G401.6 (cell line): ENCODE measurements around the gene MAP2K1.
"Not testable (repeated sequence)": the region's sequence is repeated elsewhere in the genome, so short reads cannot be mapped to it uniquely, and the experiment has no call there.

Source experiments
- FAIRE-seq: peaks from 2 replicates; lab custom pipeline; 2012; peaks lifted over from hg19 to GRCh38; lab: Jason Lieb, UNC

MAP2K1 gene

GRCh38 chr15:66477011-66477410, 90.3 kb downstream of the MAP2K1 start:
- no peak for FAIRE-seq

- no peak for FAIRE-seq
Observed at GRCh38 chr15:66480267-66480666, 93.6 kb downstream of the MAP2K1 start.

DNA sequence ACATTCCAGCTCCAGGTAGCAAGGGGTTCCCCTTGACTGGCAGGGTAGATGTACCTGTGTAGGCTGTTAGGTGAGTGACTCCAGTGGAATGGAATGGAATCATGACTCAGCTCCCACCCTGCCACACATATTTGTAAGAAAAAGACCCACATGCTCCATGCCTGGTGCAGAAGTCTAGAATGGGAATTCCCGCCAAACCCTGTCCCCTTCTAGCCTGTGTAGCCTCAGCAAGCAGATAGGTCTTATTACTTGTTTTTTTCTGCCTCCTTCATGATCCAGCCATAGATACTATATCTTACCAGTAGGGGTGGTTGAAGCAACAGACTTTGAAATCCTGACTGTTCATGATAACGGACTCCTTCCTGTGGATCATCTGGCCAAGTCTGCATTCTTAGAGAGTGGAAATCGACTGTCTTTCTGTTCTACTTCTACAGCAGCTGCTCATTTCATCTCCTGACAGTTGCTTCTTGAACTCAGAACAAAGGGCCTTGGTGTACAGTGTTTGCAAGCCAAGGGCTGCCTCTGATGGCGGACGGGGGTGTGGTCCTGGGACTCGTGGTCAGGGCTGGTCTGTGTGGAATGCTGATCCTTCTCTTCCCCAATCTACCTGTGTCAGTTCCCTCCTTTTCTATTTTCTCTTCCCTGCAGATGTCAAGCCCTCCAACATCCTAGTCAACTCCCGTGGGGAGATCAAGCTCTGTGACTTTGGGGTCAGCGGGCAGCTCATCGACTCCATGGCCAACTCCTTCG, 94.6 kb downstream of the MAP2K1 start:
- no peak for FAIRE-seq

DNA sequence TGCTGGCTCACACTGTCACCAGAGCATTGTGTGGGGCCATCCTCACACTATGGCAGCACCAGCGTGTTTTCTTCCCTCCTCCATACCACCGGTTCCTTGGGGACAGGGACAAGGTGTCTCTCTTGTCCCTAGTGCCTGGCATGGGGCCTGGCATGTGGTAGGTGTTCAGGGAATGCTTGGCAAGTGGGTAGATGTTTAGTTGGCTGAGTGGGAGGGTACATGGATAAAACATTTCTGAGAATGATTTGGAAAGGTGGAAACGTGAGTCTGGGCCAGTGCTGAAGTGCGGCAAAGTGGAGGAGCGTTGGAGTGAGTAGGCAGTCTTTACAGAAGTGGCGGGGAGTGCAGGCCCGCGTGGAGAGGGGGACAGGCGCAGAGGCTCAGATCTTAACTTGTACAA, 95.8 kb downstream of the MAP2K1 start:
- FAIRE-seq: no peak

DNA sequence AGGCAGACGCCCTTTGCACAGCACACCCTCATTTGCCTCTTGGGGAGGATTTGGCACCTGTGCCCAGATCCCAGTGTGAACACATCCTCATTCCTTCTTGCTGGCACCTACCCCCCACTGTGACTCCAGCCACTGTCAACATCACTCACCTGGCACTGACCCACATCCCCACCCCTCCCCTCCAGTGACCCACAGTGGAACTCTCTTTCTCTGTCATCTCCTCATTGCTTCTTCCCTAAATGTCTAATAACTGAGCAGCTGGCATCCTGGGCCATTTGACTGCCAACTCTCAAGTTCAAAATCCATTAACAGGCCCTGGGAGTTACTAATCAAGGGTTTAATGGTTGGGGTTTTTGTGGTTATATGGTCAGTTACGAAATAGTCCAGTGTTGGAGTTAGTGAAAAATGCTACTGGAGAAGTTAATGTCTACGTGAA, 96.4 kb downstream of the MAP2K1 start:
- no peak for FAIRE-seq

DNA sequence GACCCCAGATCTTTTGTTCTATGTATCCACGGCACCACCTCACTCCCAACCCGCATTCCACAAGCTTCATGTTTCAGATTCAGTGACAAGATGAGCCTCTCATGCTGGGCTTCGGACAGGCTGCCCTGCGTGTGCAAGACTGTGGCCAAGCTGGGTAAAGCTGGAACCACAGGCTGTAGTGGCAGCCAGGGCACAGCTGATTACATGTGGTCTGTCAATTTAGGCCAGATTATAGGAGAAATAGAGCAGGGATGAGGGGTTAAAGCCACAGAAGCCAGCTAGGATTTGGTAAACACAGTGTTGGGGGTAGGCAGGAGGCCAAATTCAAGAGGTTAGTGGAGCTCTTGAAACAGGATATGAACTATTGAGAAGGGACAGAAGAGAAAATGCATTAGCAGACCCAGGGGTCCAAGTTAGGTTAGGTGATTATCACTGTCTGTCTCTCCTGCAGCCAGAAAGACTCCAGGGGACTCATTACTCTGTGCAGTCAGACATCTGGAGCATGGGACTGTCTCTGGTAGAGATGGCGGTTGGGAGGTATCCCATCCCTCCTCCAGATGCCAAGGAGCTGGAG, 97.9 kb downstream of the MAP2K1 start:
- no peak for FAIRE-seq

DNA sequence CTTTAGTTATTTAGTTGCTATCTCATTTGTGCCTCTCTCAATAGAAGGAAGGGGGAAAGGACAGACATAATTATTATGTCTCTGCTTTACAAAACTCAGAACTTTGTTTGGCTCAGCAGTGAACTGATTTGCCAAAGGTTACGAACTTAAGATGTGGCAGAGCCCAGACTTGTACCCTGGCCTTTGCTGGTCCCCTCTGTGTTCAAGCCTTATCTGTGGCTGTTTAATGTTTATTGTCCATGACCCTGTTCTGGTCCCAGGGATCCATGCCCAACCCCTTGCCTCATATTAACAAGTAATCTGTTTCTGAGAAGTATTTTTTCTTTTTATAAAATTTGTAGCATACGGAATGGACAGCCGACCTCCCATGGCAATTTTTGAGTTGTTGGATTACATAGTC, 100.2 kb downstream of the MAP2K1 start:
- FAIRE-seq: no peak

GRCh38 chr15:66488525-66488924, 101.8 kb downstream of the MAP2K1 start:
- FAIRE-seq: no peak

DNA sequence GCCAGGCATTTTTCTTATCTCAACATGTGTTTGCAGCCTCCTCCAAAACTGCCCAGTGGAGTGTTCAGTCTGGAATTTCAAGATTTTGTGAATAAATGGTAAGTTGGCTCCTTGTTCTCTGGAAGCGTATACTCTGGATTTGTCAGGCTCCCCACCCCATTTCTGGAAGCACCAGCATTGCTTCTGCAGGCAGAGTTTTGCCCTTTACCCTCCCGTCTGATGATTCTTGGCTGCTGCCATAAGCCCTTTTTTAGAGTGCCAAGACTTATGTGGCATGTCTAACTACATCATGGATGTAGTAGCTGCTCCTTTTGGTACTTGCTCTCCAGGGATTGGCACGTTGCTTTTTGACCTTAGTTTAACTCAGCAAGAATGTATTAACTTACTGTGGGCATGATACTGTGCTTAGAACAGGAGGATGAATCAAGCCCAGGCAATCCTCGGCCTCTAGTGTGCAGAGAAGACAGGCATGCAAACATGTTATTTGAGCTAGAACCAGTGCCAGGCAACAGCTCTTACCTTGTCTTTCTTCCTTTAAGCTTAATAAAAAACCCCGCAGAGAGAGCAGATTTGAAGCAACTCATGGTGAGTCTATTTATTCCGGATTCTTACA, 102.6 kb downstream of the MAP2K1 start:
- no peak for FAIRE-seq

GRCh38 chr15:66491846-66492245, 105.1 kb downstream of the MAP2K1 start:
- no peak for FAIRE-seq

GRCh38 chr15:66494262-66494661, 107.5 kb downstream of the MAP2K1 start:
- FAIRE-seq: no peak

GRCh38 chr15:66496951-66497501, 110.3 kb downstream of the MAP2K1 start:
- FAIRE-seq: no peak

GRCh38 chr15:66497502-66498455, 111.1 kb downstream of the MAP2K1 start, which contains the start of gene SNAPC5:
Gene SNAPC5, minus strand, starts transcription at chr15:66497762. Its CDS starts 31 bp downstream, at chr15:66497731.
- peak; percentile 97 for FAIRE-seq

- FAIRE-seq: peak; percentile 89
Observed at GRCh38 chr15:66498501-66499386, 112.0 kb downstream of the MAP2K1 start.

DNA sequence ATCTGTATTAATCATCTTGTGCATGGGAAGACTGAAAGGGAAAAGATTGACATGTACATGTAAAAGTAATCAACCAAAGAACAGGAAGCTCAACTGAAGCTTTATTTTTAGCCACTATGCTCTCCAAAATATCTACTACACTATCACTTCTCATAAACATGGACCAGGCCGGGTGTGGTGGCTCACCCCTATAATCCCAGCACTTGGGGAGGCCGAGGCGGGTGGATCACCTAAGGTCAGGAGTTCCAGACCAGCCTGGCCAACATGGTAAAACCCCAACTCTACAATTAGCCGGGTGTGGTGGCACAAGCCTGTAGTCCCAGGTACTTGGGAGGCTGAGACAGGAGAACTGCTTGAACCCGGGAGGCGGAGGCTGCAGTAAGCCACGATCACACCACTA, 113.6 kb downstream of the MAP2K1 start:
- not testable (repeated sequence) for FAIRE-seq

DNA sequence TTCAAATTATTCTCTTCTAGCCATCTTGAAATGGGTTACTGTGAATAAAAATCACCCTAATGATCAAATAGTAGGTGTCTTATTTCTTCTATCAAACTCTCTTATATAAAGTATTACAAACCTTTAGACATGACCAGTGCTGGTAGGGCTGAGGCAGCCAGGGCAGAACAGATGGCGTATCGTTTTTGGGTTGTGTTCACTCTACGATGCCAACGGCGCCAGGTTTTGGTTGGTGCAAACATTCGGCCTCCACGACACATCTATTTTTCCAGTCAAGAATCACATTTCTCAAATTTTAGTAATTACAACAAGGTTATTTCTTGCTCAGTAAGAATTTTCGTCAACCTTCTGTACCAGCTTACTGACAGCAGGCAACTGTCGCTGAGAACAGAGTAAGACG, 115.8 kb downstream of the MAP2K1 start:
- no peak for FAIRE-seq

- FAIRE-seq: not testable (repeated sequence)
Observed at GRCh38 chr15:66503041-66503648, 116.4 kb downstream of the MAP2K1 start.

GRCh38 chr15:66503780-66504562, 117.3 kb downstream of the MAP2K1 start:
- FAIRE-seq: no peak

GRCh38 chr15:66504563-66505429, 118.1 kb downstream of the MAP2K1 start, which contains the start of the genes RPL4 and ZWILCH:
Gene RPL4, minus strand, starts transcription at chr15:66504855. Its CDS starts 65 bp downstream, at chr15:66504790.
Gene ZWILCH, plus strand, starts transcription at chr15:66505326. Its CDS starts 13 bp downstream, at chr15:66505339.
- FAIRE-seq: peak; percentile 89
